Activated T-cell treated with anti-CD3 and anti-CD28 coated beads for 1 hour (primary cell): ENCODE data around the gene NUP155.
"Not testable (repeated sequence)": the region's sequence is repeated elsewhere in the genome, so short reads cannot be mapped to it uniquely, and the experiment has no call there.

ENCODE experiments used
- DNase-seq: peaks from one replicate; pipeline ENCODE4 v3.0.0-alpha.2; 2020; ENCODE audit warnings: low read depth

NUP155 gene

DNA sequence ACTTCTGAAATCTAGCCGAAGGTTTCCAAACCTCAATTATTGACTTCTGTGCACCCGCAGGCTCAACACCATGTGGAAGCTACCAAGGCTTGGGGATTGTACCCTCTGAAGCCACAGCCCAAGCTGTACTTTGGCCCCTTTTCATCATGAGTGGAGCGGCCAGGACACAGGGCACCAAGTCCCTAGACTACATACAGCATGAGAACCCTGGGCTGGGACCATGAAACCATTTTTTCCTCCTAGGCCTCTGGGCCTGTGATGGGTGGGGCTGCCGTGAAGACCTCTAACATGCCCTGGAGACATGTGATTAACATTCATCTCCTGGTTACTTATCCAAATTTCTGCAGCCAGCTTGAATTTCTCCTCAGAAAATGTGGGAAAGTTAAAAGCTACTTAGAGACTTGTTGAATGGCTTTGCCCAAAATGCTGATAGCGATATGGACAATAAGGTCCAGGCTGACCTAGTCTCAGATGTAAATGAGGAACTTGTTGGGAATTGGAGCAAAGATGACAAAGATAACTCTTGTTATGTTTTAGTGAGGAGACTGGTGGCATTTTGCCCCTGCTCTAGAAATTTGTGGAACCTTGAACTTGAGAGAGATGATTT lies 87.6 kb downstream of the NUP155 start:
- no peak for DNase-seq

DNA sequence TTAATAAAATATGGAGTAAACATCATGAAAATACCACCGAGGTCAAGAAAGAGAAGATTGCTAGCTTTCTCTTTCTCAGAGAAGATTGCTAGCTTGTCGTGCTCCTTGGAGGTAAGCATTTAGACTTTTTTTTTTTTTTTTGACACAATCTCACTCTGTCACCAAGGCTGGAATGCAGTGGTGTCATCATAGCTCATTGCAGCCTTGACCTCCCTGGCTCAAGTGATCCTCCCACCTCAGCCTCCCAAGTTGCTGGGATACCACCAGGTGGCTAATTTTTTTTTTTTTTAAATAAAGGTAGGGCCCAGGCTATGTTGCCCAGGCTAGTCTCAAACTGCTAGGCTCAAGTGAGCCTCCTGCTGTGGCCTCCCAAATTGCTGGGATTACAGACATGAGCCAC lies 95.4 kb downstream of the NUP155 start:
- DNase-seq: no peak

GRCh38 chr5:37272511-37272910 lies 98.4 kb downstream of the NUP155 start:
- DNase-seq: no peak

DNA sequence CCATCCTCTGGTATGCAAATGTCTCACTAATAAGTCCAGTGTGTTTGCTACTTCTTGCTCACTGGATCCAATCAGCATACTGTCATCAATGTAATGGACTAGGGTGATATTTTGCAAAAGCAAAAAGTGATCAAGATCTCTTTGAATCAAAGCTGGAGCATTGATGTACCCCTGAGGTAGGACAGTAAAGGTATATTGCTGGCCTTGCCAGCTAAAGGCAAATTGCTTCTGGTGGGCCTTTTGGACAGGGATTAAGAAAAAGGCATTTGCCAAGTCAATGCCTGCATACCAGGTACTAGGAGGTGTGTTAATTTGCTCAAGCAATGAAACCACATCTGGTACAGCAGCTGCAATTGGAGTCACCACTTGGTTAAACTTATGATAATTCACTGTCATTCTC lies 102.8 kb downstream of the NUP155 start:
- not testable (repeated sequence) for DNase-seq

GRCh38 chr5:37255774-37256358 lies 115.0 kb downstream of the NUP155 start:
- no peak for DNase-seq

DNA sequence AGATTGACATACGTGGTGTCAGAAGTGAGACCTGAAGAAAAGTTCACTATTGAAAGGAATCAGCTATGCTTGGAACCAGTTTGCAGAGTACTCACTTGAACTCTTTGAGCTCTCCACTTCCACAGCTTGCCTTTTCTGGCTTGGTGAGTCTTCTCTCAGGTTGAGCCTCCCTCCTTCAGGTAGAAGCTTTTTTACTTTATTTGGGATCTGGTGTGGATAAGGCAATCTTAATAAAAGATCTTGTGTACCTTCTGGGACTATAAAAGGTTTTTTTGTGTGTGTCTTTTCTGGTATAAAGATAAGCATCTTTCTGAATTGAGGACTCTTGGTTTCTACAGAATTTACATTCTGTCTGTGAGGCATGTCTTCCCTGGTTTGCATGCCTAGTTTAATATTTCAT lies 116.3 kb downstream of the NUP155 start:
- DNase-seq: no peak

GRCh38 chr5:37251665-37252064 lies 119.2 kb downstream of the NUP155 start:
- DNase-seq: no peak

DNA sequence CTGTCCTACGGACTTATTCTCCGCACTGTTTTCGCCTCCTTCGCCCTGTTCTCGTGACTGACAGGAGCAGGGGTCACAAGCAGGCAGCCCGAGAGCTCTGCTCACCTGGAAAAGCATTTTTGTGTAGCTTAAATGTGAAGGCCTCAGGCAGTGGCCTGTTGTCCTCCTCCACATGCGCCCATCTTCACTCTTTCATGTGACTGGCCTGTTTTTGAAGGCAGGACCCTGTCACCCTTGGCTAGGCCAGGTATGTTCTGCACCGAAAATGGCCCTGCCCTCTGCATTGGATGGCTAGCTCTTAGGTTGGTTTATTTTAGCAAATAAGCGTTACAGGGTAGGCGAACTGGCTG lies 121.1 kb downstream of the NUP155 start:
- no peak for DNase-seq

- peak; percentile 39 for DNase-seq
Observed at GRCh38 chr5:37248970-37249814, 121.7 kb downstream of the NUP155 start, which contains the start of gene CPLANE1. Gene CPLANE1, minus strand, starts transcription at chr5:37249376. Its CDS starts 1,678 bp downstream, at chr5:37247698.

DNA sequence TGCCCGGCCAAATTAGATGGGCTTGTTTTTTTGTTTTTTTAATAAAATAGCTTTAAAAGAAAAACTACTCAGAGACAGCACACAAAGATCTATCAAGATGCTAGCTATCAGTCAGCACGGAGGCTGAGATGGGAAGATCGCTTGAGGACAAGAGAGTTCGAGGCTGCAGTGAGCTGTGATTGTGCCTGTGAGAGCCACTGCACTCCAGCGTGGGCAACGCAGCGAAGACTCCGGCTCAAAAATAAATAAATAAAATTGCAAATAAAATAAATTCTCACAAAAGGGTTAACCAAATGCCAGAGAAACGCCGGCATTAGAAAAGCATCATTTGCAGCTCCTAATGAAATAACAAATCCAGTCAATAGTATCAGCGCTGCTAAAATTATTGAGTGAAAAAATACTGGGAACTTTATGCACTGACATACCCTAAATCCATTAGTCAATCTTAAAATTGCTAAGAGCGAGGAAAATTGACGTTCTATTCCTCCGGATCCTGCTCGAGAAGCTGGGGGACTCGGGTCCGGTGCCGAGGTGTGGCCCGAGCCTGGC lies 122.4 kb downstream of the NUP155 start:
- no peak for DNase-seq

DNA sequence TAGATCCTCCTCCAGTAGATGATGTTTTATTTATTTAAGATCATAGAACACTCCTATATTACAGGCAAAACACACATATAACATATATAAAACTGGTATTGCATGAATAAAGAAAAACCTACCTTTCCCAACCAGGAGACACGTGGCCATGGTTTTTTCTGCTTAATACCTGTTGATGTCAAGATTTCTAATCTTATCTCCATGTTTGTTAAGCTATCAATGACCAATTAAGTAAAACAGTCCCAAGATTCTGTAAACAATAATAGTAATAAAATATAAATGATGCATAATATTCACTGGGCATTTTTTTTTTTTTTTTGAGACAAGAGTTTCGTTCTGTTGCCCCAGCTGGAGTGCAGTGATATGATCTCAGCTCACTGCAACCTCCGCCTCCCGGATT lies 123.4 kb downstream of the NUP155 start:
- no peak for DNase-seq

- DNase-seq: no peak
Observed at GRCh38 chr5:37247036-37247435, 123.9 kb downstream of the NUP155 start.
